AG09309 (cell line): ENCODE results near the gene ZNF169.
"Not testable (repeated sequence)": the region's sequence is repeated elsewhere in the genome, so short reads cannot be mapped to it uniquely, and the experiment has no call there.

Experiments
- DNase-seq: peaks from one replicate; pipeline ENCODE4 v3.0.0-alpha.2; 2010; ENCODE audit warnings: low read depth
- H3K4me3 ChIP-seq: 2 replicates; pipeline ENCODE4 v1.5.1; 2011; ENCODE audit warnings: mild to moderate bottlenecking, low read depth, low read length, moderate library complexity; ENCODE audit not compliant: control insufficient read depth
- TF ChIP-seq, protein P1 (sequence below): IDR thresholded peaks from 2 replicates; pipeline ENCODE4 v1.5.1; 2011; ENCODE audit warnings: mild to moderate bottlenecking, low read depth, low read length, inconsistent platforms; ENCODE audit not compliant: insufficient read depth, control insufficient read depth; ENCODE audit errors: missing control alignments

ZNF169 gene

DNA sequence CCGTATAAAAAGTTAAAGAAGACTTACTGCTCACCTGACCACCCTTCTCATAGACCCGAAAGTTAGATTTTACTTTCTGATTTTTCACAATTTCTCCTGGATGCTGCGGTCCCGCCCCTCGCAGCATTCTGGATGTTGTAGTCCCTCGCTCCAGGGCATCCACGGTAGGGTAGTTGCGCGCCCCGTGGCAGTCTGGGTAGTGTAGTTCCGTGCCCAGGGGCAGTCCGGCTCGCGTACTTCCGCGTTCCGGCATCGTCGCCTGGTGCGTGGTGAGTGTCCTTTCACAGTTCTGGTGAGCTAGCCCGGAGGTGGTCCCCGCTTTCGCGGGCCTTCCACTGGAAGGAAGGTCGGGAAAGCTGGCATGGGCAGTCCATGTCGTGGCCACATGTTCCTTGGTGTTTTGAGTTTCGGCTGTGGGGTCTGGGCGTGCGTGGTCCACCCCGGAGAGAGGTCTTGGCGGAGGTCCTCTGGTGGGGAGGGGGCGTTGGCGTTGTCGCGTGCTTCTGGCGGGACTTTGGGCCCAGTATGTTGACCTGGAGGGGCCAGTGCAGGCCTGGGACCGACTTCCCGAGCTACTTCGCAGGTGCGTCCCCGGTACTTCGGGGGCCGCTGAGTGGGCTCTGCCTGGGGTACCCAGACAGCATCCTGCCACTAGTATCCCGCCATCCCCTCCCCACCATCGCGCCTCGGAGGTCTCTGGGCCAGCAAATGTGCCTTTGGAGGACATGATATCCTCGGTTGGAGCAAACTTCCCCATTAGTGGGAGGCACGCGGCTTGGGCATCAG, at the start of gene ZNF169:
Gene ZNF169, plus strand, starts transcription at position 222 of the 786 bp plus-strand sequence. CDS start 19,515 bp downstream, outside the sequence.
- H3K4me3 ChIP-seq: peak within 1 kb of the TSS; percentile 95
- TF ChIP-seq, protein P1, sequence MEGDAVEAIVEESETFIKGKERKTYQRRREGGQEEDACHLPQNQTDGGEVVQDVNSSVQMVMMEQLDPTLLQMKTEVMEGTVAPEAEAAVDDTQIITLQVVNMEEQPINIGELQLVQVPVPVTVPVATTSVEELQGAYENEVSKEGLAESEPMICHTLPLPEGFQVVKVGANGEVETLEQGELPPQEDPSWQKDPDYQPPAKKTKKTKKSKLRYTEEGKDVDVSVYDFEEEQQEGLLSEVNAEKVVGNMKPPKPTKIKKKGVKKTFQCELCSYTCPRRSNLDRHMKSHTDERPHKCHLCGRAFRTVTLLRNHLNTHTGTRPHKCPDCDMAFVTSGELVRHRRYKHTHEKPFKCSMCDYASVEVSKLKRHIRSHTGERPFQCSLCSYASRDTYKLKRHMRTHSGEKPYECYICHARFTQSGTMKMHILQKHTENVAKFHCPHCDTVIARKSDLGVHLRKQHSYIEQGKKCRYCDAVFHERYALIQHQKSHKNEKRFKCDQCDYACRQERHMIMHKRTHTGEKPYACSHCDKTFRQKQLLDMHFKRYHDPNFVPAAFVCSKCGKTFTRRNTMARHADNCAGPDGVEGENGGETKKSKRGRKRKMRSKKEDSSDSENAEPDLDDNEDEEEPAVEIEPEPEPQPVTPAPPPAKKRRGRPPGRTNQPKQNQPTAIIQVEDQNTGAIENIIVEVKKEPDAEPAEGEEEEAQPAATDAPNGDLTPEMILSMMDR: no peak
- peak; percentile 17 for DNase-seq

DNA sequence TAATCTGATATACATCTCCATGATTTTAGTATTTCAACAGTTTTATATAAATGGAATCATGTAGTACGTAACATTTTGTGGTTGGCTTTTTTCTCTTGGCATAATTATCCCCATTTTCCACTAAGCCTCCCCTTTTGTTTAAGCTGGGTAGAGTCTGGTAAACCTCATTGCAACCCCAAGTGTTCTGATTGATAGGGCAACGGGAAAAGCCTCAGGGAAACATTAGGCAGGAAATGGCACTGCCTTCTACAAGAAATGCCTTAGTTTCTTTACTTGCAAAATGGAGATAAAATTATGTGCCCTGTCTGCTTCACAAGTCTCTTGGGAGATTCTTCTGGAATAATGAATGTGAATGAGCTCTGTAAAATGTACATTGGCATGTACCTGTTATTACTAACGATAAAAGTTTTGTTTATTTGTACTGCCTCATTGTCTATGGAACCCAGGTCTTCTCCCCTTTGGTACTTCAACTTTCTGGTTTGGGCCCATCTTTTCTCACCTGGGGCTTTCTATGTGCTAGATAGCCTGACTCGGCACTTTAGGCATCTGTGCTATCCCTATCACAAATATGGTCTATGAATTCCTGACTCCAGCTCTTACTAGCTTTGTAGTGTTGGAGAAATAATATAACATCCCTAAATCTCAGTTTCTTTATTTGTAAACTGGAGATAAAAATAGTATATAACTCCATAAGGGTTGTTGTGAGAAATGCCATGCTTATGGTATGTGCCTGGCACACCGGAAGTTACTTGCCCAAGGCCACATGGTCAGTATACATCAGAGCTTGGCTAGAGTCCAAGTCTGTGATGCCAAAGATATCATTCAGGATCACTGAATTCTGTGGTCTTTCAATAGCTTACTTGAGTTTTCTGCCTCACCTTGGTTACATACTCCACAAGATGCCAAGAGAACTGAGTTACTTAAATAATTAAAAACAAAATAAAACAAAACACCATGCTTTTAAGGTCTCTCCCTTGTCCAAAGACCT, 48.2 kb upstream of the ZNF169 start:
- DNase-seq: no peak
- TF ChIP-seq, protein P1: no peak
- H3K4me3 ChIP-seq: no peak overlapping the region

- no peak for DNase-seq
- TF ChIP-seq, protein P1: no peak
- no peak overlapping the region for H3K4me3 ChIP-seq
These were observed 47.0 kb upstream of the ZNF169 start for GRCh38 chr9:94212091-94212490.

- TF ChIP-seq, protein P1: no peak
- H3K4me3 ChIP-seq: no peak overlapping the region
- no peak for DNase-seq
These were observed 46.6 kb upstream of the ZNF169 start for GRCh38 chr9:94212531-94212930.

DNA sequence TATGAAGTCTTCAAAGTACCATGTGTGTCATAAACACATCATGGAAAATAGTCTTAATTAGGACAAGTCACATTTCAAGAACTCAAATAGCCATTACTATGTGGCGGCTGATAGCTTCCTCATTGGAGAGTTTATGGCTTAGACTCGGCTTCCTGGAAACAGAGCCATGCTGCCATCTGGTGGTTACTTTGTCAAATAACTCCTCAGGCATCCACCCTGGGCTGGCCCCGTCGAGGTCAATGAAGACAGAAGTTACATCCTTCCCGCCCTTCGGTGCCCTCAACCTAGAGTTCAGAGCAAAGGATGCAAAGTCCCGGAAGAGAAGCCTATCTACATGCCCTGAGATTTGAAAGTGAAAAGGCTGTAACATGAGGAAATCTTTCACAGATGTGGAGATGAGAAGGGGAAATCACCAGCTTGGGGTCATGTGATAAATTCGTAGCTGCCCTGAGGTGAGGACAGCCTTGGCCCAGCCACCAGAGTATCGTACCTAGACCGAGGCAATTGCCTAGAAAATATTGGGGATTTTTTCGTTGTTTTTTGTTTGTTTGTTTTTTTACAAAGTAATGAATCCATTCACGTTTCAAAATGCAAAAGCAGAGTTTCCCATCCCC, 45.5 kb upstream of the ZNF169 start:
- no peak overlapping the region for H3K4me3 ChIP-seq
- peak; percentile 32 for DNase-seq
- TF ChIP-seq, protein P1: peak; percentile 82

- no peak for DNase-seq
- TF ChIP-seq, protein P1: no peak
- H3K4me3 ChIP-seq: no peak overlapping the region
These were observed 36.2 kb upstream of the ZNF169 start for GRCh38 chr9:94222870-94223269.

GRCh38 chr9:94225413-94225812, 33.7 kb upstream of the ZNF169 start:
- not testable (repeated sequence) for H3K4me3 ChIP-seq, DNase-seq
